Bronchial epithelial cell (primary cell): ENCODE data around the gene MMAA. TPM values are rescaled to one million over a fixed set of nuclear protein-coding genes. Genes with fewer than 3 reads are reported as not detected.
A peak's percentile ranks its signal among the peaks of the same experiment; 100 is the strongest.
"Not testable (repeated sequence)": the region's sequence is repeated elsewhere in the genome, so short reads cannot be mapped to it uniquely, and the experiment has no call there.

ENCODE experiments used
- DNase-seq: peaks from one replicate; pipeline ENCODE4 v3.0.0-alpha.2; 2010; ENCODE audit warnings: low read depth
- FAIRE-seq: peaks from 2 replicates; lab custom pipeline; 2011; peaks lifted over from hg19 to GRCh38; lab: Jason Lieb, UNC
- H3K27me3 ChIP-seq: 2 replicates; pipeline ENCODE4 v1.5.1; 2011; ENCODE audit warnings: low read length; ENCODE audit not compliant: control insufficient read depth, insufficient read depth
- H3K36me3 ChIP-seq: 2 replicates; pipeline ENCODE4 v1.5.1; 2011; ENCODE audit warnings: low read length; ENCODE audit not compliant: control insufficient read depth, insufficient read depth
- H3K4me3 ChIP-seq: 2 replicates; pipeline ENCODE4 v1.5.1; 2011; ENCODE audit warnings: mild to moderate bottlenecking, low read depth, low read length, control low read depth
- CTCF ChIP-seq: IDR thresholded peaks from 2 replicates; pipeline ENCODE4 v1.5.1; 2011; ENCODE audit warnings: mild to moderate bottlenecking, moderate library complexity, low read length, control low read depth, inconsistent platforms; ENCODE audit not compliant: insufficient read depth, severe bottlenecking
- total RNA-seq: library from RNA; depleted of rRNA; stranded (reverse); fragments of >200 nt; gene quantifications from 2 replicates; pipeline ENCODE4 v1.2.1, GENCODE V29; 2014

The MMAA gene
- total RNA-seq, 1 donor from 2014 or later = 2.6 TPM

- no peak for FAIRE-seq
- no peak for DNase-seq
- TF ChIP-seq CTCF = no peak
- no peak overlapping the region for H3K4me3 ChIP-seq
- no peaks in the 10 kb centered on the region for H3K36me3 ChIP-seq
- H3K27me3 ChIP-seq = no peaks in the 10 kb centered on the region
Observed at GRCh38 chr4:145614233-145614610, 5.0 kb upstream of the MMAA start.

- no peak for FAIRE-seq
- no peak for DNase-seq
- Histone ChIP-seq H3K27me3 (no peaks in the 10 kb centered on the region), H3K4me3 (peak overlapping the region; percentile 80), H3K36me3 (no peaks in the 10 kb centered on the region)
- TF ChIP-seq CTCF = no peak
Observed at GRCh38 chr4:145618210-145618931, 814 bp upstream of the MMAA start.

- no peaks in the 10 kb centered on the region for H3K27me3 ChIP-seq
Observed at GRCh38 chr4:145619639-145619996, 433 bp downstream of the MMAA start.

GRCh38 chr4:145622067-145622466 lies 2.9 kb downstream of the MMAA start:
- H3K4me3 ChIP-seq, DNase-seq, H3K36me3 ChIP-seq, FAIRE-seq, H3K27me3 ChIP-seq: not testable (repeated sequence)

More at GRCh38 chr4:145619639-145619996, 433 bp downstream of the MMAA start:
- FAIRE-seq (no peak), DNase-seq (peak; percentile 54)
- Histone ChIP-seq H3K4me3 (peak overlapping the region; percentile 80), H3K36me3 (no peaks in the 10 kb centered on the region)
- no peak for TF ChIP-seq CTCF

- H3K36me3 ChIP-seq = no peaks in the 10 kb centered on the region
- DNase-seq (peak; percentile 50), FAIRE-seq (no peak)
- H3K4me3 ChIP-seq = no peak overlapping the region
- H3K27me3 ChIP-seq = no peaks in the 10 kb centered on the region
- TF ChIP-seq CTCF = no peak
Observed at GRCh38 chr4:145623831-145624230, 4.6 kb downstream of the MMAA start.

GRCh38 chr4:145625677-145626622 lies 6.8 kb downstream of the MMAA start:
- FAIRE-seq = peak; percentile 92
- no peak for TF ChIP-seq CTCF
- DNase-seq = no peak
- Histone ChIP-seq H3K27me3 (no peaks in the 10 kb centered on the region), H3K4me3 (no peak overlapping the region), H3K36me3 (no peaks in the 10 kb centered on the region)
